Activated CD4-positive, alpha-beta T cell treated with anti-CD3 and anti-CD28 coated beads, Interleukin-2, amount 50 U/mL, for 16 hours (primary cell): ENCODE measurements around the gene TEX54.
"Not testable (repeated sequence)": the region's sequence is repeated elsewhere in the genome, so short reads cannot be mapped to it uniquely, and the experiment has no call there.

ENCODE experiments used
- DNase-seq: peaks from one replicate; pipeline ENCODE4 v3.0.0-alpha.2; 2020

The TEX54 gene

GRCh38 chr11:62830904-62831519 lies 1.6 kb downstream of the TEX54 start:
- DNase-seq, result no peak

- not testable (repeated sequence) for DNase-seq
Observed at GRCh38 chr11:62828130-62828529, 4.5 kb downstream of the TEX54 start.

- DNase-seq, result no peak
Observed at GRCh38 chr11:62823677-62824076, 9.0 kb downstream of the TEX54 start.

GRCh38 chr11:62817129-62817528 lies 15.5 kb downstream of the TEX54 start:
- no peak for DNase-seq

- no peak for DNase-seq
Observed at GRCh38 chr11:62816557-62816956, 16.1 kb downstream of the TEX54 start.

- no peak for DNase-seq
Observed at GRCh38 chr11:62811659-62812058, 21.0 kb downstream of the TEX54 start.

GRCh38 chr11:62810748-62811147 lies 21.9 kb downstream of the TEX54 start:
- no peak for DNase-seq

- no peak for DNase-seq
Observed at GRCh38 chr11:62806611-62807121, 26.0 kb downstream of the TEX54 start.

GRCh38 chr11:62805961-62806441 lies 26.6 kb downstream of the TEX54 start:
- DNase-seq, result peak; percentile 41

- peak; percentile 96 for DNase-seq
Observed at GRCh38 chr11:62805076-62805892, 27.4 kb downstream of the TEX54 start, which contains the start of gene NXF1. TSS of gene NXF1 (minus strand) at chr11:62805440. CDS start at chr11:62805356, 84 bp downstream.

GRCh38 chr11:62804310-62805075 lies 28.1 kb downstream of the TEX54 start:
- no peak for DNase-seq

GRCh38 chr11:62801071-62801470 lies 31.6 kb downstream of the TEX54 start:
- DNase-seq, result no peak

GRCh38 chr11:62799486-62799885 lies 33.2 kb downstream of the TEX54 start:
- DNase-seq, result no peak

- DNase-seq, result no peak
Observed at GRCh38 chr11:62796281-62796680, 36.4 kb downstream of the TEX54 start.

- no peak for DNase-seq
Observed at GRCh38 chr11:62794201-62794775, 38.4 kb downstream of the TEX54 start.

GRCh38 chr11:62792202-62792575 lies 40.5 kb downstream of the TEX54 start:
- DNase-seq, result no peak

- DNase-seq, result peak; percentile 91
Observed at GRCh38 chr11:62791501-62792201, 41.0 kb downstream of the TEX54 start, which contains the start of gene TMEM223. TSS of gene TMEM223 (minus strand) at chr11:62792006. CDS start at chr11:62791994, 12 bp downstream.

GRCh38 chr11:62789576-62789975 lies 43.1 kb downstream of the TEX54 start:
- DNase-seq, result no peak

- no peak for DNase-seq
Observed at GRCh38 chr11:62788991-62789390, 43.6 kb downstream of the TEX54 start.

- DNase-seq, result peak; percentile 98
Observed at GRCh38 chr11:62787005-62787759, 45.5 kb downstream of the TEX54 start, which contains the start of gene TMEM179B. TSS of gene TMEM179B (plus strand) at chr11:62787402. CDS start at chr11:62787432, 30 bp downstream.
